D721Med (cell line): ENCODE measurements around the gene PDIA2.

ENCODE experiments used
- DNase-seq: peaks from one replicate; pipeline ENCODE4 v3.0.0; 2011; ENCODE audit warnings: low spot score; ENCODE audit not compliant: insufficient read length
- FAIRE-seq: peaks from 2 replicates; lab custom pipeline; 2011; peaks lifted over from hg19 to GRCh38; lab: Jason Lieb, UNC
- TF ChIP-seq, protein P1 (sequence below): IDR thresholded peaks from 2 replicates; pipeline ENCODE4 v1.5.1; 2012; ENCODE audit warnings: mild to moderate bottlenecking, control low read depth; ENCODE audit not compliant: insufficient read depth; ENCODE audit errors: missing control alignments

PDIA2 gene

GRCh38 chr16:276426-277077, 6.4 kb upstream of the PDIA2 start:
- FAIRE-seq: no peak
- DNase-seq: no peak
- TF ChIP-seq, protein P1, sequence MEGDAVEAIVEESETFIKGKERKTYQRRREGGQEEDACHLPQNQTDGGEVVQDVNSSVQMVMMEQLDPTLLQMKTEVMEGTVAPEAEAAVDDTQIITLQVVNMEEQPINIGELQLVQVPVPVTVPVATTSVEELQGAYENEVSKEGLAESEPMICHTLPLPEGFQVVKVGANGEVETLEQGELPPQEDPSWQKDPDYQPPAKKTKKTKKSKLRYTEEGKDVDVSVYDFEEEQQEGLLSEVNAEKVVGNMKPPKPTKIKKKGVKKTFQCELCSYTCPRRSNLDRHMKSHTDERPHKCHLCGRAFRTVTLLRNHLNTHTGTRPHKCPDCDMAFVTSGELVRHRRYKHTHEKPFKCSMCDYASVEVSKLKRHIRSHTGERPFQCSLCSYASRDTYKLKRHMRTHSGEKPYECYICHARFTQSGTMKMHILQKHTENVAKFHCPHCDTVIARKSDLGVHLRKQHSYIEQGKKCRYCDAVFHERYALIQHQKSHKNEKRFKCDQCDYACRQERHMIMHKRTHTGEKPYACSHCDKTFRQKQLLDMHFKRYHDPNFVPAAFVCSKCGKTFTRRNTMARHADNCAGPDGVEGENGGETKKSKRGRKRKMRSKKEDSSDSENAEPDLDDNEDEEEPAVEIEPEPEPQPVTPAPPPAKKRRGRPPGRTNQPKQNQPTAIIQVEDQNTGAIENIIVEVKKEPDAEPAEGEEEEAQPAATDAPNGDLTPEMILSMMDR: no peak

DNA sequence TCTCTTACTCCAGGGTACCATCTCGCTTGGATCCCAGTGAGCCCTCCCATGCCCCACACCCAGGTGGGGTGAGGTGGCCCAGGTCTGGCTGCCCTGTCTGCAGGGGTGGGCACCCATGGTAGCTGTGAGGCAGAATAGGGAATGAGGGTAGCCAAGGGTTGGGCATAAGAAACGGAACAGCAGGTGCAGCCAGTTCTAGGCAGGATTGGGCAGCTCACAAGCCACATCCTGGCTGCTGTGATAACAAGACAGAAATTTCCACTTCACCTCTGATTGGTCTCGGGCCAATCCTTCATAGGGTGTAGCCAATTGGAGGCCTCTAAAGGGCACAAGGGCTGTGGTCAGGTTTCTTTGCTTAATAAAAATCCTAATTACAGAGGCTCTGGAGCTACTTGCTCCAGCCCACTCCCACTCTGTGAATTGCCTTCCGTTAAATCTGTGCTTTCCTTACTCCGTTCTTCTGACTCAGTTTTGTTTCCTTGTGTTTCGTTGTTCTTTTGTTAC, 4.0 kb upstream of the PDIA2 start:
- FAIRE-seq (no peak), DNase-seq (no peak)
- TF ChIP-seq, protein P1: no peak

DNA sequence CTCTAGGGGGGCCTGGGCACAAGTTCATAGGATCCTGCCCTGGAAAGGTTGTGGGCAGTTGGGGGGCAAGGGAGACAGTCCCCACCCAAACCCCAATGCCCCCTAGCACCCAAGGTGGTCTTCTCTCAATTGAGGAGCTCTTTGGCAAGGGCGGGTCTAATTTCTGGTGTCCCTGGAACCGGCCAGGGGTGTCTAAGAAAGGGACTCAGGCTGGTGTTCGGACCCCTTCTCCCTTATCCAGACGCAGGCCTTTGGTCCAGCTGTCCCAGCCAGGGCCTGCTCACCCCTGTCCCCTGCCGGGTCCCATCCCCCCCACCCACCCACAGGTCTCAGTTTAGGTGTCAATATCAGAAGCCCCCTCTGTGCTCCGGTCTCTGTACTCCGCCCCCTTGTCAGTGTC, 3.4 kb upstream of the PDIA2 start:
- DNase-seq: no peak

GRCh38 chr16:280005-280460, 2.9 kb upstream of the PDIA2 start:
- DNase-seq (no peak), FAIRE-seq (no peak)
- TF ChIP-seq, protein P1: no peak

More for the DNA sequence above, 3.4 kb upstream of the PDIA2 start:
- TF ChIP-seq, protein P1: no peak
- FAIRE-seq: no peak

DNA sequence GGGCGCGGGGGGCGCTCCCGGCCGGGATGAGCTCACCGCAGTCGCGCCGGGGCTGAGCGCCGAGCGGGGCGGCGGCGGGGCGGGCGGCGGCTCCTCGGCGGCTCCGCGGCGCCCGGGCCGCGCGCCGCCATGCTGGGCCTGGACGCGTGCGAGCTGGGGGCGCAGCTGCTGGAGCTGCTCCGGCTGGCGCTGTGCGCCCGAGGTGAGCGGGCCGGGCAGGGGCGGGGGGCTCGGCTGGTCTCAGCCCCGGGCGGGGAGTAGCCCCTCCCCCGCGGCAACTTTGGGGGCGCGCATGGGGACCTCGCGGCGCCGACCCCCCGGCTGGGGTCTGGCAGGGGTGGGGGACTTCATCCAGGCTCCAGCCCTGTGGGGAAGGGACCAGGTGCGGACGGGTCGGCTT, 2.4 kb upstream of the PDIA2 start, which contains the start of gene ARHGDIG:
TSS of gene ARHGDIG (plus strand) at position 40 of the 400 bp plus-strand sequence. CDS start at position 130, 90 bp downstream.
- no peak for FAIRE-seq
- TF ChIP-seq, protein P1: no peak
- DNase-seq: no peak

DNA sequence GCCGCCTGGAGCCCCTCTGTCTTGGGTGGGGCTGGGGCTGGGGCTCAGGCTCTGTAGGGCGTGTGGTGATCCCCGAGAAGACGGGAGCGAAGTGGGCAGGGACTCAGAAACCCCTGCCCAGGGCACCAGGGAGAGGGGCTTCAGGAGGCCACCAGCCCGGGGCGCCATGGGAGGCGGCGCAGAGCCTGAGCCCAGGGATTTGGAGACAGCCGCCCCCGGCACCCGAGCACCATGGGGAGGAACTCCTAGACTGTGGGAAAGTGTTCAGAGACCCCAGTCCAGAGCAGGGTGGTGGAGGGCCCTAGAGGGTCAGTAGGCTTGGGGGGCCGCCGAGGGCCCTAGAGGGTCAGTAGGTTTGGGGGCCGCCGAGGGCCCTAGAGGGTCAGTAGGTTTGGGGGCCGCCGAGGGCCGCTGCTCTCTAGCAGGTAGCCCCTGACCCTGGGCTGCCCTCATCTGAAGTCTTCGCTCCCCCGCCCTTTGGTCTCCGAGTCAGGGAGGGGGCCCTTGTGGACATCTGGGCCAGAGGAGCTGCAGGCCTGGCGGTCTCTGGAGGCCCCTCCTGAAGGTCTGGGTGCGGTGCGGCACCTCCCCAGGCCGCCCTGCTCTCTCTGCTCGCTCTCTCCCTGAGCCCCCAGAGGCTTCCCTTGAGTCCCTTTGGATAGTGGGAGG, 1.8 kb upstream of the PDIA2 start:
- DNase-seq (no peak), FAIRE-seq (no peak)
- TF ChIP-seq, protein P1: no peak
